AG09309 (cell line): ENCODE measurements around the gene PRSS57.
A peak's percentile ranks its signal among the peaks of the same experiment; 100 is the strongest.

Experiments
- DNase-seq: peaks from one replicate; pipeline ENCODE4 v3.0.0-alpha.2; 2010; ENCODE audit warnings: low read depth
- H3K4me3 ChIP-seq: 2 replicates; pipeline ENCODE4 v1.5.1; 2011; ENCODE audit warnings: mild to moderate bottlenecking, low read depth, low read length, moderate library complexity; ENCODE audit not compliant: control insufficient read depth
- TF ChIP-seq, protein P1 (sequence below): IDR thresholded peaks from 2 replicates; pipeline ENCODE4 v1.5.1; 2011; ENCODE audit warnings: mild to moderate bottlenecking, low read depth, low read length, inconsistent platforms; ENCODE audit not compliant: insufficient read depth, control insufficient read depth; ENCODE audit errors: missing control alignments

PRSS57 gene

DNA sequence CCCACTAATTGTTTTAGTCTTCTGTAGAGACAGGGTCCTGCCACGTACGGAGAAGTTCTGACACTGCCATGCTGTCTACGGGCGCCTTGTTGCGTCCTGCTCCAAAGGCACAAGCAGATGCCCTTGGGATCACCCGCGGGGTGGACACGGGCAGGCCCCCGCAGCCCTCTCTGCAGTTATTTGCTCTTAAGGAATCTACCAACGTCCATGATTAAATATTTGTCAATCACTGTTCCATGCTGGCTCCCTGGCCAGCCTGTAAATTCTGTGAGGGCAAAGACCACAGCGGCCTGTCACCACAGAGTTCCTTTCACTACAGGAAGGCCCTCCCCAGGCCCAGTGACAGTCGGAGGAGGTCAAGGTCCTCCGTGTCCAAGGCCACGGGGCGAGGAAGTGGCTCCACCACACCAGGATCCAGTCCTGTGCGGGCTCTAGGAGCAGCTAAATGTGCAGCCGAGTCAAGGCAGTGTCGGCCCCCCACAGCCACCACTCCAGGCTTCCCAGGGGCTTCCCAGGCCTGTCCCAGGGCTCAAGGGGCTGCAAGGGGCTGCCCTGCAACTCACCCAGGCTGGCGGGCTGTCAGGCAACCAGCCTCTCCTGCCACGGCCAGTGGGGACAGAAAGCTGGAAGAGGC lies 34.3 kb downstream of the PRSS57 start:
- H3K4me3 ChIP-seq, result peak overlapping the region; percentile 73
- DNase-seq, result no peak
- TF ChIP-seq, protein P1, sequence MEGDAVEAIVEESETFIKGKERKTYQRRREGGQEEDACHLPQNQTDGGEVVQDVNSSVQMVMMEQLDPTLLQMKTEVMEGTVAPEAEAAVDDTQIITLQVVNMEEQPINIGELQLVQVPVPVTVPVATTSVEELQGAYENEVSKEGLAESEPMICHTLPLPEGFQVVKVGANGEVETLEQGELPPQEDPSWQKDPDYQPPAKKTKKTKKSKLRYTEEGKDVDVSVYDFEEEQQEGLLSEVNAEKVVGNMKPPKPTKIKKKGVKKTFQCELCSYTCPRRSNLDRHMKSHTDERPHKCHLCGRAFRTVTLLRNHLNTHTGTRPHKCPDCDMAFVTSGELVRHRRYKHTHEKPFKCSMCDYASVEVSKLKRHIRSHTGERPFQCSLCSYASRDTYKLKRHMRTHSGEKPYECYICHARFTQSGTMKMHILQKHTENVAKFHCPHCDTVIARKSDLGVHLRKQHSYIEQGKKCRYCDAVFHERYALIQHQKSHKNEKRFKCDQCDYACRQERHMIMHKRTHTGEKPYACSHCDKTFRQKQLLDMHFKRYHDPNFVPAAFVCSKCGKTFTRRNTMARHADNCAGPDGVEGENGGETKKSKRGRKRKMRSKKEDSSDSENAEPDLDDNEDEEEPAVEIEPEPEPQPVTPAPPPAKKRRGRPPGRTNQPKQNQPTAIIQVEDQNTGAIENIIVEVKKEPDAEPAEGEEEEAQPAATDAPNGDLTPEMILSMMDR, result no peak

DNA sequence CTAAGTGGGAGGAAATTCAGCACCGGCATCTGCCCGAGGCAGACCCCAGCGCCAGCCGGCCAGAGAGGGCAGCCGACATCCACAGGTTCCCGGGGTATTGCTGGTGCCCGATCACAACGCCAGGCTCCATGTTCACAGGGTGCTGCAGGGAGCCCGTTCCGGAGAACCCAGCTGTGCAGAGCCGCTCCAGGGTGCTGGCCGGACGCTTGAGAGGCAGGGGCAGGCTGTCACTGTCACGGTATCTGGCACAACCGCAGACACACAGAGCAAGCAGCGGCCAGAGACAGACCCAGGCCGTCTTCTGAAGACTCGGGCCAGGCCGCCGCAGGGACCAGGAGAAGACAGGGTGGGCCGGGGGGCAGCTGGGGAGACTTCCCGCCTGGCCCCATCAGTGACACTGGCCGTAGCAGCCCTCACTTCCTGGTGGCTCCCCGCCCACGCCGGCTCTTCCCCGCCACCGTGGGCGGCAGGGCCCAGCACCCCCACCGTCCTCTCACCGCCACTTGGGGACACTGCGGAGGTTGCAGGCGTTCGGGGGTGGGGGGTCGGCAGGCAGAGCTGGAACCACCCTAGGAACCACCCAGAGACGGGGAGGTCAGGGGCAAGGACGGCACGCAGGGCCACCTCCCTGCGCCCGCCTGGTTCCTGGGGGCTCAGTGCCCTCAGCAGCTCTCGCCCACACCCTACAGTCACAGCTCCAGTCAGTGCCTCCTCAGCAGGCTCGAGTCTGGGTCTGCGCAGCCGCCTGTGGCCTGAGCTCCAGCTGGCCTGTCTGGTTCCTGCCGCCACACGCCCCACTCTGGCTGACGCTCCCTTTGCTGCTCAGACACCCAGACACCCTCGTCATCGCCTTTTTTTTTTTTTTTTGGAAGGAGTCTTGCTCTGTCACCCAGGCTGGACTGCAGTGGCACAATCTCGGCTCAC lies 36.1 kb downstream of the PRSS57 start:
- H3K4me3 ChIP-seq, result no peak overlapping the region
- TF ChIP-seq, protein P1, result no peak
- DNase-seq, result no peak

DNA sequence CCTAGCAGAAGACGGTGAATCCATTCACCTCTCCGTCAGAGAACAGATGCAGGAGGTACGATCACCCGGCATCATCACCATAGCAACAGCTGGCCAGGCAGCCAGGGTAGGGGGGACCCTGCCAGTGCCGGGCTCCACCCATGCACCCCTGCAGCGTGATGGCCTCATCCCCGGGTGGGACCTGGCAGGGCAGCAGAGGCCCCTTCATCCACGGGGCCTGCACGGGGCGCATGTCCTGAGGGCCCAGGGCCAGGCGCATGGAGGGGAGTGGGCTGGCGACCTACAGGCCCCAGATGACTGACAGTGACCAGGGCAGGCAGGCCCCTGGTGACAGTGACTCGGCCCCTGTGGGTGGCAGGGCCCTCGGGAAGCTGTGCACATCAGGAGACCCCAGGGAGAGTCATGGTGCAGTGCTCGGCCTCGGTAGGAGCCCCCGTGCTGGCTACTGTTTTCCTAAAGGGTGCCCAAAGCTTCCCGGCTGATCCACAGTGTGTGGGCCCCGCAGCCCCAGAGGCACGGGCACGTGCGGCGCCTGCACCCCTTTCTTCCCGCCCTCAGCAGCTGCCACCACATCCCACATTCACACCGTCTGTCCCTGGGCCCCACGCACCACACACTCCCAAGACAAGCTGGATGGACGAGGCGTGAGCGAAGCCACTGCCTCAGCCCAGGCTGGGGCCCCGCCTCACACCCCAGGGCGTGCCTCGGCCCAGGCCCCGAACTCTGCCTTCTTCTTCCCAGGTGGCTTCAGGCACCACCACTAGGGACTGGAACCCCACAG lies 37.0 kb downstream of the PRSS57 start:
- TF ChIP-seq, protein P1, result no peak
- no peak for DNase-seq
- H3K4me3 ChIP-seq, result no peak overlapping the region

DNA sequence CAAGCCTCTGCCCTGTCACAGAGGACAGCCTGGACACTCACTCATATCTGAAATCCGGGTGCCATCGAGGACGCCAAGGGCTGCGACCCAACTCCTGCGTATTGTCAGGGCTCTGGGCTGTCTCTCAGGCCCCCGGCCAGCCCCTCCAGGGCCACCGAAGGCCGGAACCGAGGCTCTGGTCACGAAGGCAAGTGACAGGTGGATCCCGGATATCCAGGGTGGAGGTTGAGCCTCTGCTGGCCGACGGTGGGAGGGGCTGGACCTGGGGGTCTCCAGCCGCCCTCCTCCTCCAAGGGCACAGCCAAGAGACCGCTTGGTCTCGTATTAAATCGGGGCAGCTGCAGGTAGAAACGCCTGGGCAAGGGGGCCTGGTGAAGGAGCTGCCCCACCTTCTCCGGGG lies 37.6 kb downstream of the PRSS57 start:
- TF ChIP-seq, protein P1, result no peak
- DNase-seq, result no peak
- no peak overlapping the region for H3K4me3 ChIP-seq

DNA sequence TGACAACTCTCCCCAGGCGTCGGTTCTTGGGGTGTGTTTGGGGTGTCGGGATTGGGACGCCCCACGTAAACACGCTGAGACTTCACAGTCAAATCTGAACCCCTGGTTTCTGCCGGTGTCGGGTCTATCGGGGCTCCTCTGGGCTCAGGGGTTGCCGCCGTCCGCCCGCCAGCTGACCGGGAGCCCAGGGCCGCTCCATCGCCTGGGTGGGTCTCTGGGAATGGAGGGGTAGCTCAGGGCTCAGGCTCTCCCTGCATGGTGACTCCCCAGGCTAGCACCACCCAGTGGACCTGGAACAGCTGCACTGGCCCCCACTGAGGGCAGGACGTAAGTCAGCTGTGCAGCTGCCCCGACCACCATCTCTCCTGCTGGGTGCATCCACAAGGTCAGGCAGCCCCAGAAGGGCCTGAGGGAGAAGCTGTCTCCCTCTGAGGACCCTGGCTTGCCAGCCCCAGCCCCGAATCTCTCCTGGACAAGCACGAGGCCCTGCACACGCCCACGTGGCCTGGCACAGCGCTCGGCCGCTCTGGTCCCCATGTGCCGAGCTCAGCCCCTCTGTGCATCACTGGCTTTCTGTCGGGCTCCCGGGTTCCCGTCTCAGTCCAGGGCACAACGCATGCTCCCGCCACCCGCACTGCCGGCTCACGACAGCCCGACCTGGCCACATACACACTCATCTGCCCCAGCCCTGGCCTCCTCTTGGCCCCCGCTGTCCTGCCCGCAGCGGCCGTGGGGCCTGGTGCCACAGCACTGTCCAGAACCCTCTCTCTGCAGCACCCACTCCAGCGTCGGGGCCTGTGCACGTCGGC lies 38.3 kb downstream of the PRSS57 start:
- TF ChIP-seq, protein P1, result no peak
- H3K4me3 ChIP-seq, result no peak overlapping the region
- no peak for DNase-seq

DNA sequence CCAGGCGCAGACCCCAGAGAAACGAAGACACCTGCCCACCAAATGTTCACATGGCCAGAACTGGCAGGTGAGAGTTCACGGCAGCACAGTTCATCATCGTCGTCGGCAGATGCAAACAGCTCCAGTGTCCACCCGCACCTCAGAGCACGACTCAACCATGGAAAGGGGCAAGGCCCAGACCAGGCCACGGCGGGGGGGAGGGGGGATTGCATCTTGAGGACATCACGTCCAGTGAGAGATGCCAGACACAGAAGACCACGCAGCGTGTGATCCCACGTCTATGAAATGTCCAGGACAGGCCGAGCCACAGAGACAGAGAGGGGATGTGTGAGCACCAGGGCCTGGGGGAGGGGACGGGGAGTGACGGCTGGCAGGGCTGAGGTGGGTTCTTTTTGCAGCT lies 39.6 kb downstream of the PRSS57 start:
- DNase-seq, result no peak
- H3K4me3 ChIP-seq, result no peak overlapping the region
- TF ChIP-seq, protein P1, result no peak
